Cardiac atrium fibroblast (primary cell): Measurements from ENCODE around the gene PPP1R12B. TPM values are rescaled to one million over a fixed set of nuclear protein-coding genes. Genes with fewer than 3 reads are reported as not detected.

Source experiments
- total RNA-seq: library from RNA; depleted of rRNA; stranded (reverse); fragments of >200 nt; gene quantifications from 2 replicates; pipeline ENCODE4 v1.2.3, GENCODE V29; 2015

The PPP1R12B gene, protein sequence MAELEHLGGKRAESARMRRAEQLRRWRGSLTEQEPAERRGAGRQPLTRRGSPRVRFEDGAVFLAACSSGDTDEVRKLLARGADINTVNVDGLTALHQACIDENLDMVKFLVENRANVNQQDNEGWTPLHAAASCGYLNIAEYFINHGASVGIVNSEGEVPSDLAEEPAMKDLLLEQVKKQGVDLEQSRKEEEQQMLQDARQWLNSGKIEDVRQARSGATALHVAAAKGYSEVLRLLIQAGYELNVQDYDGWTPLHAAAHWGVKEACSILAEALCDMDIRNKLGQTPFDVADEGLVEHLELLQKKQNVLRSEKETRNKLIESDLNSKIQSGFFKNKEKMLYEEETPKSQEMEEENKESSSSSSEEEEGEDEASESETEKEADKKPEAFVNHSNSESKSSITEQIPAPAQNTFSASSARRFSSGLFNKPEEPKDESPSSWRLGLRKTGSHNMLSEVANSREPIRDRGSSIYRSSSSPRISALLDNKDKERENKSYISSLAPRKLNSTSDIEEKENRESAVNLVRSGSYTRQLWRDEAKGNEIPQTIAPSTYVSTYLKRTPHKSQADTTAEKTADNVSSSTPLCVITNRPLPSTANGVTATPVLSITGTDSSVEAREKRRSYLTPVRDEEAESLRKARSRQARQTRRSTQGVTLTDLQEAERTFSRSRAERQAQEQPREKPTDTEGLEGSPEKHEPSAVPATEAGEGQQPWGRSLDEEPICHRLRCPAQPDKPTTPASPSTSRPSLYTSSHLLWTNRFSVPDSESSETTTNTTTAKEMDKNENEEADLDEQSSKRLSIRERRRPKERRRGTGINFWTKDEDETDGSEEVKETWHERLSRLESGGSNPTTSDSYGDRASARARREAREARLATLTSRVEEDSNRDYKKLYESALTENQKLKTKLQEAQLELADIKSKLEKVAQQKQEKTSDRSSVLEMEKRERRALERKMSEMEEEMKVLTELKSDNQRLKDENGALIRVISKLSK
- 1.3 and 7.9 TPM in 2 replicates for total RNA-seq

DNA sequence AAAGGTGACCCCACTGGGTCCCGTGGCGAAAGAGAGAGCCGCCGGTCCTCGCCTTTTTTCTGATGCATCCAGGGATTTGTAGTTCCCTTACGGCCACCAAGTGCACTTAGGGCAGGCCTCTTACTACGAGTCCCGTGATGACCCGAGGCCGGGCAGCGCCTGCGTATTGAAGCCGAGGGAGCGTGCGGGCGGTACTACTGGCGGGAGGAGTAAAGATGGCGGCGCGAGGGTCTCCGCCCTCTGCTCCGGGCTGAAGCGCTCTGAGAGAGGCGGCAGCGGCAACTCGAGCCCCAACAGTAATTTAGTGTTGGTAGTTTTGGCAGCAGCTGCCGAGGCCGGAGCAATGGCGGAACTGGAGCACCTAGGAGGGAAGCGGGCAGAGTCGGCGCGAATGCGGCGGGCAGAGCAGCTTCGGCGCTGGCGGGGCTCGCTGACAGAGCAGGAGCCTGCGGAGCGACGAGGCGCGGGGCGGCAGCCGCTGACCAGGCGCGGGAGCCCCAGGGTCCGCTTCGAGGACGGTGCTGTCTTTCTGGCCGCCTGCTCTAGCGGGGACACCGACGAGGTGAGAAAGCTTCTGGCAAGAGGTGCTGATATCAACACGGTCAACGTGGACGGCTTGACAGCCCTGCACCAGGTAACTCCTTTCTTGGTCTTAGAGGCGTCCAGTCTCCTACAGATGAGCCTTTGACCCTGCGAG, at the start of gene PPP1R12B:
Gene PPP1R12B (plus strand): TSS at position 191 of the 697 bp plus-strand sequence. CDS start 153 bp downstream, at position 344.

Other genes starting within 250 kb of the PPP1R12B start
- under 0.01 TPM in 1 of 2 replicates, not detected in the other for gene GPR37L1, start 225.8 kb upstream of the PPP1R12B start, total RNA-seq
- 25.6 and 29.8 TPM in 2 replicates for gene ARL8A, start 204.0 kb upstream of the PPP1R12B start, total RNA-seq
- gene PTPN7, start 188.1 kb upstream of the PPP1R12B start, total RNA-seq, result not detected in 2 replicates
- gene LGR6, start 154.9 kb upstream of the PPP1R12B start, total RNA-seq, result not detected in 2 replicates
- gene UBE2T, start 6.8 kb upstream of the PPP1R12B start, total RNA-seq, result 12.8 and 13.4 TPM in 2 replicates